GM12878 (cell line): ENCODE data around the gene EPHB2. TPM values are rescaled to one million over a fixed set of nuclear protein-coding genes. Genes with fewer than 3 reads are reported as not detected.

Experiments used
- ATAC-seq: fragments of 200-7000 bp; cut with Tn5 transposase; 3 replicates; pipeline ENCODE4 v1.9.1; 2020; ENCODE audit warnings: mild to moderate bottlenecking, moderate library complexity
- BruUV-seq: library from RNA; stranded (reverse); fragments of 400-500 nt; replicated peaks from 2 replicates; lab custom pipeline; 2021; lab: Mats Ljungman, UMichigan
- CTCF ChIA-PET: fragments of 300-600 bp; sonication (Branson Sonifier 250); formaldehyde crosslinking; extraction: SDS; loops from one replicate; lab custom pipeline; 2021; ENCODE audit warnings: inconsistent platforms; lab: Yijun Ruan, JAX
- POLR2A ChIA-PET: fragments of 350-600 bp; formaldehyde crosslinking; extraction: SDS; loops from one replicate; lab custom pipeline; 2021; ENCODE audit warnings: inconsistent platforms; lab: Charles Lee
- RAD21 ChIA-PET: fragments of 300-600 bp; sonication (Branson Sonifier 250); formaldehyde crosslinking; loops from one replicate; lab custom pipeline; 2023; ENCODE audit warnings: antibody characterized with exemption; ENCODE audit not compliant: unreplicated experiment; lab: Charles Lee
- SMC1A ChIA-PET: fragments of 300-600 bp; sonication (Branson Sonifier 250); formaldehyde crosslinking; loops from one replicate; lab custom pipeline; 2023; ENCODE audit not compliant: unreplicated experiment, uncharacterized antibody; lab: Charles Lee
- DNase-seq: peaks from one replicate; pipeline ENCODE4 v3.0.0-alpha.2; 2011; ENCODE audit warnings: low read depth, low spot score
- FAIRE-seq: peaks from 3 replicates; lab custom pipeline; 2011; peaks lifted over from hg19 to GRCh38; lab: Jason Lieb, UNC
- H2AFZ ChIP-seq: 2 replicates; pipeline ENCODE4 v1.6.0; 2011; ENCODE audit warnings: low read depth, low read length, control low read depth; ENCODE audit not compliant: control insufficient read depth
- H3K27ac ChIP-seq: 2 replicates; pipeline ENCODE4 v1.5.1; 2011; ENCODE audit warnings: control low read depth; ENCODE audit not compliant: control insufficient read depth, insufficient read depth
- H3K27me3 ChIP-seq, 2 experiments: replicated peaks in 1 of 2; 2 replicates each; pipeline versions ENCODE4 v1.6.0 to v1.6.1; 2011; ENCODE audit warnings: low read length in 1 of 2; ENCODE audit not compliant: control insufficient read depth in 2 of 2, insufficient read depth in 2 of 2
- H3K36me3 ChIP-seq, 2 experiments: 2 replicates each; pipeline ENCODE4 v1.5.1; 2011; ENCODE audit warnings: low read length in 1 of 2; ENCODE audit not compliant: control insufficient read depth in 2 of 2, insufficient read depth in 2 of 2
- H3K4me1 ChIP-seq: 2 replicates; pipeline ENCODE4 v1.6.1; 2011; ENCODE audit warnings: mild to moderate bottlenecking, low read length, moderate library complexity, mixed read lengths; ENCODE audit not compliant: control insufficient read depth, insufficient read depth
- H3K4me2 ChIP-seq: 2 replicates; pipeline ENCODE4 v1.6.0; 2011; ENCODE audit warnings: control low read depth; ENCODE audit not compliant: control insufficient read depth, insufficient read depth
- H3K4me3 ChIP-seq: fragments of 200-600 bp; sonication (generic); 2 replicates; pipeline ENCODE4 v1.5.1; 2016
- H3K79me2 ChIP-seq: 2 replicates; pipeline ENCODE4 v1.6.0; 2011; ENCODE audit warnings: low read length; ENCODE audit not compliant: control insufficient read depth, insufficient read depth
- H3K9ac ChIP-seq: 2 replicates; pipeline ENCODE4 v1.8.0; 2011; ENCODE audit warnings: low read length, control low read depth, mixed read lengths; ENCODE audit not compliant: control insufficient read depth, insufficient read depth
- H3K9me3 ChIP-seq: replicated peaks from 3 replicates; pipeline ENCODE4 v1.5.1; 2011; ENCODE audit warnings: mild to moderate bottlenecking, low read length; ENCODE audit not compliant: control insufficient read depth, insufficient read depth
- H4K20me1 ChIP-seq: 2 replicates; pipeline ENCODE4 v1.6.0; 2011; ENCODE audit not compliant: control insufficient read depth, insufficient read depth
- CTCF ChIP-seq, 3 experiments: IDR thresholded peaks in 2 of 3; conservative IDR thresholded peaks in 1 of 3; 2 replicates each; pipeline ENCODE4 v1.5.1; 2011; ENCODE audit warnings: low read depth in 3 of 3, low read length in 3 of 3, mild to moderate bottlenecking in 3 of 3, control low read depth in 2 of 3, moderate library complexity in 2 of 3, inconsistent platforms in 1 of 3, mixed read lengths in 1 of 3; ENCODE audit not compliant: control insufficient read depth in 2 of 3, insufficient read depth in 1 of 3; ENCODE audit errors: extremely low read depth in 1 of 3
- E4F1 ChIP-seq: fragments of 450-650 bp; IDR thresholded peaks from 2 replicates; pipeline ENCODE4 v1.6.1; 2018; ENCODE audit warnings: borderline replicate concordance, mild to moderate bottlenecking; ENCODE audit not compliant: partially characterized antibody
- FOXM1 ChIP-seq: IDR thresholded peaks from 2 replicates; pipeline ENCODE4 v1.6.1; 2012; ENCODE audit warnings: low read depth, mild to moderate bottlenecking, inconsistent platforms, low read length, moderate library complexity
- HSF1 ChIP-seq: fragments of 150-350 bp; IDR thresholded peaks from 2 replicates; pipeline ENCODE4 v1.6.1; 2014; ENCODE audit warnings: mild to moderate bottlenecking, low read depth, low read length
- MAX ChIP-seq: IDR thresholded peaks from 2 replicates; pipeline ENCODE4 v1.6.1; 2012; ENCODE audit warnings: low read depth, low read length, improper control_type of control experiment
- MEF2B ChIP-seq: fragments of 450-650 bp; IDR thresholded peaks from 2 replicates; pipeline ENCODE4 v1.6.1; 2018; ENCODE audit warnings: mild to moderate bottlenecking, moderate library complexity; ENCODE audit not compliant: partially characterized antibody, poor library complexity, severe bottlenecking
- RAD21 ChIP-seq: IDR thresholded peaks from 2 replicates; pipeline ENCODE4 v1.6.1; 2011; ENCODE audit warnings: mild to moderate bottlenecking, low read depth, low read length, moderate library complexity; ENCODE audit not compliant: insufficient read depth
- RELA ChIP-seq: fragments of 450-650 bp; IDR thresholded peaks from 2 replicates; pipeline ENCODE4 v1.8.0; 2014; ENCODE audit warnings: borderline replicate concordance; ENCODE audit not compliant: partially characterized antibody
- SMC3 ChIP-seq: IDR thresholded peaks from 2 replicates; pipeline ENCODE4 v1.6.1; 2011; ENCODE audit warnings: low read length, improper control_type of control experiment, borderline replicate concordance
- TAF1 ChIP-seq: IDR thresholded peaks from 2 replicates; pipeline ENCODE4 v1.6.1; 2011; ENCODE audit warnings: mild to moderate bottlenecking, low read depth, low read length, borderline replicate concordance
- TCF3 ChIP-seq: IDR thresholded peaks from 2 replicates; pipeline ENCODE4 v1.6.1; 2012; ENCODE audit warnings: low read depth, mild to moderate bottlenecking, low read length, borderline replicate concordance; ENCODE audit not compliant: insufficient read depth
- ZBED1 ChIP-seq: IDR thresholded peaks from 2 replicates; pipeline ENCODE4 v1.6.1; 2016; ENCODE audit warnings: borderline replicate concordance
- WGBS: methylation state at CpG from one replicate; pipeline ENCODE4 v1.1.6; 2016; ENCODE audit warnings: low lambda C conversion rate; ENCODE audit not compliant: insufficient replicate concordance, insufficient coverage; ENCODE audit errors: missing lambda C conversion rate; 5-methylcytosine and 5-hydroxymethylcytosine counted together
- in situ Hi-C: fragments of 300-500 bp; cut with MboI; formaldehyde crosslinking; loops from 9 replicates; pipeline ENCODE4 v1.14.3; 2018; ENCODE audit warnings: mixed read lengths
- intact Hi-C: fragments of 100-400 bp; cut with micrococcal nuclease; formaldehyde crosslinking; loops from one replicate; pipeline ENCODE4 v1.14.2; 2022; ENCODE audit not compliant: unreplicated experiment
- polyA plus RNA-seq, 11 experiments: library from polyadenylated mRNA; depleted of rRNA in 4 of 11; unstranded in 6 of 11; stranded (reverse) in 5 of 11; fragments of >200 nt; fragmentation: Nextera tagmentation in 4 of 11; fragmentation: Illumina TruSeq in 1 of 11; extraction: Ambion mirVana in 4 of 11; extraction: Trizol in 1 of 11; gene quantifications; 1 replicate in 1 of 11; 2 replicates in 10 of 11; pipeline versions ENCODE4 v1.2.1 to v1.2.3, GENCODE V29; 2011 to 2016; ENCODE audit warnings: inconsistent platforms in 2 of 11, missing spikeins in 2 of 11, low read depth in 1 of 11
- total RNA-seq, 4 experiments: library from RNA; depleted of rRNA in 3 of 4; stranded (reverse); fragments of >200 nt in 3 of 4; fragmentation: Illumina TruSeq in 1 of 4; extraction: Trizol in 1 of 4; gene quantifications; 2 replicates each; pipeline versions ENCODE4 v1.2.1 to v1.2.3, GENCODE V29; 2013 to 2021

The EPHB2 gene
- total and polyA plus RNA-seq, 10 of the 15 experiments (the other 5 are each of a cell fraction or from before 2014, with no cell fraction given): 0.13 to 3.3 (median 0.92) TPM

- H3K36me3 ChIP-seq: no peaks in the 10 kb centered on the region
- FAIRE-seq: peak; percentile 85
- CTCF ChIA-PET: interaction anchor here (1.0 to 2.1 kb wide), 7 partner anchors 11 to 256 kb away, joined by 3 to 8 read pairs (median 5); no protein-coding TSS in a partner anchor
- no peak overlapping the region for H3K4me3 ChIP-seq
- TF ChIP-seq SMC3 (peak; percentile 77), MAX (no peak), MEF2B (no peak), TCF3 (no peak), RELA (no peak), RAD21 (peak; percentile 58), E4F1 (no peak), TAF1 (no peak), CTCF (IDR thresholded peaks at IDR 0.05 in 2 of 3, conservative IDR thresholded peaks at IDR 0.05 in 1 of 3; ENCODE audit: control insufficient read depth in 2 of 3, extremely low read depth in 1 of 3, insufficient read depth in 1 of 3, low read depth in 3 of 3, low read length in 3 of 3) (peak; percentile 66 to 70 (median 69)), FOXM1 (no peak), ZBED1 (no peak), HSF1 (no peak)
- POLR2A ChIA-PET: no interaction called here
- intact Hi-C loops: loop anchor here (1.0 kb wide), 2 partner anchors 257 to 291 kb away; no protein-coding TSS in a partner anchor
- ATAC-seq: peak; percentile 83
- no peak overlapping the region for H2AFZ ChIP-seq
- H3K27ac ChIP-seq: no peak overlapping the region
- SMC1A ChIA-PET: interaction anchor here (0.8 to 1.0 kb wide), 2 partner anchors 188 to 258 kb away, joined by 3 to 4 read pairs; no protein-coding TSS in a partner anchor
- no peaks in the 10 kb centered on the region for H3K9me3 ChIP-seq
- in situ Hi-C loops: no loop called here
- H3K27me3 ChIP-seq: peaks cover 2% of the 10 kb centered on the region in 2 experiments; a peak in 2 of 4 replicates
- RAD21 ChIA-PET: interaction anchor here (1.2 kb wide), 1 partner anchor 257 kb away, joined by 4 read pairs; no protein-coding TSS in a partner anchor
- no TSS peak for BruUV-seq
- H4K20me1 ChIP-seq: no peaks in the 10 kb centered on the region
- no peak overlapping the region for H3K9ac ChIP-seq
- H3K79me2 ChIP-seq: no peaks in the 10 kb centered on the region
- WGBS: 14% methylated on average over 17 of the region's 17 CpGs
- H3K4me2 ChIP-seq: no peak overlapping the region
- no peak for DNase-seq
- no peaks in the 10 kb centered on the region for H3K4me1 ChIP-seq
These were observed 36.9 kb upstream of the EPHB2 start for GRCh38 chr1:22673486-22674409.
